Measurements from ENCODE around the gene HIF3A.
"Not testable (repeated sequence)": the region's sequence is repeated elsewhere in the genome, so short reads cannot be mapped to it uniquely, and the experiment has no call there.

Gene HIF3A

GRCh38 chr19:46317339-46317738, 20.5 kb downstream of the HIF3A start:
- no peak for DNase-seq (ENCODE audit: low read depth)
- TF ChIP-seq CTCF (conservative IDR thresholded peaks at IDR 0.05; ENCODE audit: low read length): no peak
- H3K4me3 ChIP-seq (ENCODE audit: low read length): no peak overlapping the region

- DNase-seq (ENCODE audit: low read depth): no peak
- H3K4me3 ChIP-seq (ENCODE audit: low read length): no peak overlapping the region
- TF ChIP-seq CTCF (conservative IDR thresholded peaks at IDR 0.05; ENCODE audit: low read length): no peak
These were observed 22.8 kb downstream of the HIF3A start for GRCh38 chr19:46319613-46320012.

GRCh38 chr19:46320559-46320958, 23.7 kb downstream of the HIF3A start:
- H3K4me3 ChIP-seq (ENCODE audit: low read length): no peak overlapping the region
- no peak for TF ChIP-seq CTCF (conservative IDR thresholded peaks at IDR 0.05; ENCODE audit: low read length)
- no peak for DNase-seq (ENCODE audit: low read depth)

- TF ChIP-seq CTCF (conservative IDR thresholded peaks at IDR 0.05; ENCODE audit: low read length): no peak
- no peak overlapping the region for H3K4me3 ChIP-seq (ENCODE audit: low read length)
- no peak for DNase-seq (ENCODE audit: low read depth)
These were observed 24.8 kb downstream of the HIF3A start for GRCh38 chr19:46321653-46322052.

GRCh38 chr19:46323227-46323626, 26.4 kb downstream of the HIF3A start:
- DNase-seq (ENCODE audit: low read depth); H3K4me3 ChIP-seq (ENCODE audit: low read length): not testable (repeated sequence)

- no peak for TF ChIP-seq CTCF (conservative IDR thresholded peaks at IDR 0.05; ENCODE audit: low read length)
- DNase-seq (ENCODE audit: low read depth): no peak
- no peak overlapping the region for H3K4me3 ChIP-seq (ENCODE audit: low read length)
These were observed 27.4 kb downstream of the HIF3A start for GRCh38 chr19:46324277-46324676.

- no peak overlapping the region for H3K4me3 ChIP-seq (ENCODE audit: low read length)
- no peak for DNase-seq (ENCODE audit: low read depth)
- no peak for TF ChIP-seq CTCF (conservative IDR thresholded peaks at IDR 0.05; ENCODE audit: low read length)
These were observed 29.8 kb downstream of the HIF3A start for GRCh38 chr19:46326608-46327007.

- TF ChIP-seq CTCF (conservative IDR thresholded peaks at IDR 0.05; ENCODE audit: low read length): no peak
These were observed 31.2 kb downstream of the HIF3A start for GRCh38 chr19:46328079-46328478.

More at GRCh38 chr19:46328079-46328478, 31.2 kb downstream of the HIF3A start:
- H3K4me3 ChIP-seq (ENCODE audit: low read length): no peak overlapping the region
- no peak for DNase-seq (ENCODE audit: low read depth)
